Endothelial cell of umbilical vein (primary cell): ENCODE measurements around the gene FAM114A2. TPM values are rescaled to one million over a fixed set of nuclear protein-coding genes. Genes with fewer than 3 reads are reported as not detected.

ENCODE experiments used
- BruUV-seq: library from RNA; stranded (reverse); fragments of 400-500 nt; replicated peaks from 2 replicates; lab custom pipeline; 2021; lab: Mats Ljungman, UMichigan
- CTCF ChIA-PET: fragments of 300-600, 350-600 bp; sonication (Branson Sonifier 250); formaldehyde crosslinking; loops from one replicate; lab custom pipeline; 2021; ENCODE audit warnings: antibody characterized with exemption, inconsistent platforms; lab: Charles Lee
- POLR2A ChIA-PET: fragments of 300-600, 350-600 bp; sonication (Branson Sonifier 250); formaldehyde crosslinking; loops from one replicate; lab custom pipeline; 2021; ENCODE audit warnings: antibody characterized with exemption, inconsistent platforms; lab: Charles Lee
- DNase-seq: peaks from one replicate; pipeline ENCODE4 v3.0.0-alpha.2; 2011; ENCODE audit warnings: low read depth, low spot score
- FAIRE-seq: peaks from 2 replicates; lab custom pipeline; 2011; peaks lifted over from hg19 to GRCh38; lab: Jason Lieb, UNC
- H2AFZ ChIP-seq: 2 replicates; pipeline ENCODE4 v1.6.0; 2012; ENCODE audit warnings: low read depth, low read length, control low read depth, inconsistent platforms
- H3K27ac ChIP-seq: 2 replicates; pipeline ENCODE4 v1.5.1; 2011; ENCODE audit warnings: low read depth, mild to moderate bottlenecking, control low read depth, low read length, moderate library complexity; ENCODE audit not compliant: insufficient read depth
- H3K27me3 ChIP-seq, 2 experiments: 2 replicates each; pipeline versions ENCODE4 v1.6.0 to v1.6.1; 2011; ENCODE audit warnings: low read length in 2 of 2, mixed read lengths in 1 of 2; ENCODE audit not compliant: control insufficient read depth in 2 of 2, insufficient read depth in 2 of 2
- H3K36me3 ChIP-seq, 2 experiments: 2 replicates in 1 of 2; 3 replicates in 1 of 2; pipeline ENCODE4 v1.5.1; 2011; ENCODE audit warnings: low read length in 2 of 2, mild to moderate bottlenecking in 1 of 2, moderate library complexity in 1 of 2; ENCODE audit not compliant: control insufficient read depth in 2 of 2, insufficient read depth in 2 of 2; ENCODE audit errors: extremely low read depth in 1 of 2
- H3K4me1 ChIP-seq: 3 replicates; pipeline ENCODE4 v1.5.1; 2011; ENCODE audit warnings: mild to moderate bottlenecking, low read length; ENCODE audit not compliant: control insufficient read depth, insufficient read depth; ENCODE audit errors: extremely low read depth
- H3K4me2 ChIP-seq: 2 replicates; pipeline ENCODE4 v1.6.1; 2011; ENCODE audit warnings: low read length, control low read depth, mixed read lengths; ENCODE audit not compliant: insufficient read depth
- H3K4me3 ChIP-seq, 3 experiments: fragments of 200-600 bp in 1 of 3; sonication (generic), shearing (Covaris generic) in 1 of 3; replicated peaks in 1 of 3; 2 replicates each; pipeline ENCODE4 v1.5.1; 2011 to 2016; ENCODE audit warnings: control low read depth in 3 of 3, low read length in 3 of 3, mild to moderate bottlenecking in 2 of 3, inconsistent platforms in 1 of 3, low read depth in 1 of 3, moderate library complexity in 1 of 3; ENCODE audit not compliant: insufficient read depth in 1 of 3
- H3K79me2 ChIP-seq: 2 replicates; pipeline ENCODE4 v1.6.0; 2012; ENCODE audit warnings: low read length, inconsistent platforms; ENCODE audit not compliant: control insufficient read depth, insufficient read depth
- H3K9ac ChIP-seq: replicated peaks from 2 replicates; pipeline ENCODE3; 2011; ENCODE audit warnings: low read length, control low read depth; ENCODE audit not compliant: insufficient read depth; ENCODE audit errors: extremely low read depth
- H3K9me1 ChIP-seq: replicated peaks from 3 replicates; pipeline ENCODE4 v1.6.0; 2011; ENCODE audit warnings: mild to moderate bottlenecking, low read length; ENCODE audit not compliant: control insufficient read depth, insufficient read depth; ENCODE audit errors: extremely low read depth
- H3K9me3 ChIP-seq: replicated peaks from 2 replicates; pipeline ENCODE4 v1.5.1; 2012; ENCODE audit warnings: low read length, inconsistent platforms; ENCODE audit not compliant: control insufficient read depth, insufficient read depth
- H4K20me1 ChIP-seq: replicated peaks from 2 replicates; pipeline ENCODE3; 2011; ENCODE audit warnings: mild to moderate bottlenecking, low read length; ENCODE audit not compliant: control insufficient read depth, insufficient read depth; ENCODE audit errors: extremely low read depth
- CTCF ChIP-seq, 2 donors: IDR thresholded peaks; 1 replicate in 1 of 2; 2 replicates in 1 of 2; pipeline ENCODE4 v1.5.1; 2011; ENCODE audit warnings: low read length in 2 of 2, mild to moderate bottlenecking in 2 of 2, moderate library complexity in 2 of 2, control low read depth in 1 of 2, inconsistent platforms in 1 of 2, low read depth in 1 of 2; ENCODE audit not compliant: insufficient read depth in 1 of 2; ENCODE audit errors: extremely low read depth in 1 of 2
- EZH2 ChIP-seq: IDR thresholded peaks from 2 replicates; pipeline ENCODE4 v1.6.1; 2012; ENCODE audit warnings: borderline replicate concordance, low read depth, mild to moderate bottlenecking, moderate library complexity, low read length, inconsistent platforms; ENCODE audit not compliant: severe bottlenecking
- FOS ChIP-seq: IDR thresholded peaks from 2 replicates; pipeline ENCODE4 v1.6.1; 2011; ENCODE audit warnings: mild to moderate bottlenecking, low read length, moderate library complexity, borderline replicate concordance; ENCODE audit not compliant: insufficient read depth
- GATA2 ChIP-seq: IDR thresholded peaks from 2 replicates; pipeline ENCODE4 v1.7.0; 2011; ENCODE audit warnings: low read depth, mild to moderate bottlenecking, moderate library complexity, mixed read lengths, low read length; ENCODE audit not compliant: insufficient read length, insufficient read depth
- JUN ChIP-seq: IDR thresholded peaks from 2 replicates; pipeline ENCODE4 v1.6.1; 2011; ENCODE audit warnings: borderline replicate concordance, low read depth; ENCODE audit not compliant: insufficient read length, insufficient read depth
- MAX ChIP-seq: IDR thresholded peaks from 2 replicates; pipeline ENCODE4 v1.6.1; 2011; ENCODE audit not compliant: insufficient read depth, insufficient read length
- MYC ChIP-seq: IDR thresholded peaks from one replicate; pipeline ENCODE4 v1.6.1; 2011; ENCODE audit warnings: mild to moderate bottlenecking, low read depth, low read length
- POLR2A ChIP-seq: IDR thresholded peaks from 2 replicates; pipeline ENCODE4 v1.6.1; 2012; ENCODE audit warnings: low read depth, mild to moderate bottlenecking, control low read depth, low read length
- POLR2AphosphoS5 ChIP-seq: IDR thresholded peaks from 2 replicates; pipeline ENCODE4 v1.6.1; 2012; ENCODE audit warnings: low read depth, mild to moderate bottlenecking, control low read depth, low read length, moderate library complexity; ENCODE audit not compliant: insufficient read depth
- dilution Hi-C: fragments of 300-500 bp; cut with MboI; formaldehyde crosslinking; loops from one replicate; pipeline ENCODE4 v1.15.0; 2019; ENCODE audit warnings: low sequenced_read_pairs; ENCODE audit not compliant: extremely low pct_ligation_motif_present
- intact Hi-C: fragments of 100-400 bp; cut with micrococcal nuclease; formaldehyde crosslinking; loops from one replicate; pipeline ENCODE4 v1.10.0; 2022
- polyA plus RNA-seq, 4 experiments: library from polyadenylated mRNA; depleted of rRNA in 3 of 4; stranded (reverse) in 3 of 4; unstranded in 1 of 4; fragments of >200 nt; gene quantifications; 2 replicates each; pipeline versions ENCODE4 v1.2.1 to v1.2.3, GENCODE V29; 2011 to 2012; ENCODE audit warnings: missing spikeins in 1 of 4
- total RNA-seq: library from RNA; stranded (reverse); gene quantifications from 2 replicates; pipeline ENCODE4 v1.2.3, GENCODE V29; 2021

FAM114A2 gene
- total and polyA plus RNA-seq, 2 donors (not counting 3 experiments of a cell fraction or from before 2014, with no cell fraction given) = 9.6 to 31.3 TPM

- H3K4me3 ChIP-seq = no peak overlapping the region
- H3K4me1 ChIP-seq = no peaks in the 10 kb centered on the region
- dilution Hi-C loops = no loop called here
- H3K9ac ChIP-seq = no peak overlapping the region
- H4K20me1 ChIP-seq = no peaks in the 10 kb centered on the region
- DNase-seq (no peak), FAIRE-seq (no peak)
- no peaks in the 10 kb centered on the region for H3K27me3 ChIP-seq
- intact Hi-C loops = loop anchor here (10.0 kb wide), 1 partner anchor 176 kb away; no protein-coding TSS in a partner anchor
- ChIA-PET CTCF (interaction anchor here (2.8 kb wide), 1 partner anchor 464 kb away, joined by 9 read pairs; no protein-coding TSS in a partner anchor), POLR2A (no interaction called here)
- no peak overlapping the region for H3K4me2 ChIP-seq
- H3K27ac ChIP-seq = no peak overlapping the region
- no peaks in the 10 kb centered on the region for H3K79me2 ChIP-seq
- TF ChIP-seq CTCF (IDR thresholded peaks at IDR 0.05; ENCODE audit: extremely low read depth in 1 of 2, insufficient read depth in 1 of 2, low read depth in 1 of 2, low read length in 2 of 2) (no peak), POLR2A (no peak), FOS (no peak), MAX (no peak), JUN (no peak), GATA2 (no peak), EZH2 (no peak), POLR2AphosphoS5 (no peak), MYC (no peak)
- BruUV-seq = no TSS peak
- no peaks in the 10 kb centered on the region for H3K9me3 ChIP-seq
- no peaks in the 10 kb centered on the region for H3K36me3 ChIP-seq
- no peak overlapping the region for H2AFZ ChIP-seq
- no peaks in the 10 kb centered on the region for H3K9me1 ChIP-seq
Measured at GRCh38 chr5:153960269-153961215, 78.2 kb downstream of the FAM114A2 start.
